Endothelial cell of umbilical vein (primary cell): Measurements from ENCODE around the gene CCDC142. TPM values are rescaled to one million over a fixed set of nuclear protein-coding genes. Genes with fewer than 3 reads are reported as not detected.

Experiments
- BruUV-seq: library from RNA; stranded (reverse); fragments of 400-500 nt; replicated peaks from 2 replicates; lab custom pipeline; 2021; lab: Mats Ljungman, UMichigan
- CTCF ChIA-PET: fragments of 300-600, 350-600 bp; sonication (Branson Sonifier 250); formaldehyde crosslinking; loops from one replicate; lab custom pipeline; 2021; ENCODE audit warnings: antibody characterized with exemption, inconsistent platforms; lab: Charles Lee
- POLR2A ChIA-PET: fragments of 300-600, 350-600 bp; sonication (Branson Sonifier 250); formaldehyde crosslinking; loops from one replicate; lab custom pipeline; 2021; ENCODE audit warnings: antibody characterized with exemption, inconsistent platforms; lab: Charles Lee
- DNase-seq: peaks from one replicate; pipeline ENCODE4 v3.0.0-alpha.2; 2011; ENCODE audit warnings: low read depth, low spot score
- FAIRE-seq: peaks from 2 replicates; lab custom pipeline; 2011; peaks lifted over from hg19 to GRCh38; lab: Jason Lieb, UNC
- H2AFZ ChIP-seq: 2 replicates; pipeline ENCODE4 v1.6.0; 2012; ENCODE audit warnings: low read depth, low read length, control low read depth, inconsistent platforms
- H3K27ac ChIP-seq: 2 replicates; pipeline ENCODE4 v1.5.1; 2011; ENCODE audit warnings: low read depth, mild to moderate bottlenecking, control low read depth, low read length, moderate library complexity; ENCODE audit not compliant: insufficient read depth
- H3K27me3 ChIP-seq, 2 experiments: 2 replicates each; pipeline versions ENCODE4 v1.6.0 to v1.6.1; 2011; ENCODE audit warnings: low read length in 2 of 2, mixed read lengths in 1 of 2; ENCODE audit not compliant: control insufficient read depth in 2 of 2, insufficient read depth in 2 of 2
- H3K36me3 ChIP-seq, 2 experiments: 2 replicates in 1 of 2; 3 replicates in 1 of 2; pipeline ENCODE4 v1.5.1; 2011; ENCODE audit warnings: low read length in 2 of 2, mild to moderate bottlenecking in 1 of 2, moderate library complexity in 1 of 2; ENCODE audit not compliant: control insufficient read depth in 2 of 2, insufficient read depth in 2 of 2; ENCODE audit errors: extremely low read depth in 1 of 2
- H3K4me1 ChIP-seq: 3 replicates; pipeline ENCODE4 v1.5.1; 2011; ENCODE audit warnings: mild to moderate bottlenecking, low read length; ENCODE audit not compliant: control insufficient read depth, insufficient read depth; ENCODE audit errors: extremely low read depth
- H3K4me2 ChIP-seq: 2 replicates; pipeline ENCODE4 v1.6.1; 2011; ENCODE audit warnings: low read length, control low read depth, mixed read lengths; ENCODE audit not compliant: insufficient read depth
- H3K4me3 ChIP-seq, 3 experiments: fragments of 200-600 bp in 1 of 3; sonication (generic), shearing (Covaris generic) in 1 of 3; replicated peaks in 1 of 3; 2 replicates each; pipeline ENCODE4 v1.5.1; 2011 to 2016; ENCODE audit warnings: control low read depth in 3 of 3, low read length in 3 of 3, mild to moderate bottlenecking in 2 of 3, inconsistent platforms in 1 of 3, low read depth in 1 of 3, moderate library complexity in 1 of 3; ENCODE audit not compliant: insufficient read depth in 1 of 3
- H3K79me2 ChIP-seq: 2 replicates; pipeline ENCODE4 v1.6.0; 2012; ENCODE audit warnings: low read length, inconsistent platforms; ENCODE audit not compliant: control insufficient read depth, insufficient read depth
- H3K9ac ChIP-seq: replicated peaks from 2 replicates; pipeline ENCODE3; 2011; ENCODE audit warnings: low read length, control low read depth; ENCODE audit not compliant: insufficient read depth; ENCODE audit errors: extremely low read depth
- H3K9me1 ChIP-seq: replicated peaks from 3 replicates; pipeline ENCODE4 v1.6.0; 2011; ENCODE audit warnings: mild to moderate bottlenecking, low read length; ENCODE audit not compliant: control insufficient read depth, insufficient read depth; ENCODE audit errors: extremely low read depth
- H3K9me3 ChIP-seq: replicated peaks from 2 replicates; pipeline ENCODE4 v1.5.1; 2012; ENCODE audit warnings: low read length, inconsistent platforms; ENCODE audit not compliant: control insufficient read depth, insufficient read depth
- H4K20me1 ChIP-seq: replicated peaks from 2 replicates; pipeline ENCODE3; 2011; ENCODE audit warnings: mild to moderate bottlenecking, low read length; ENCODE audit not compliant: control insufficient read depth, insufficient read depth; ENCODE audit errors: extremely low read depth
- EZH2 ChIP-seq: IDR thresholded peaks from 2 replicates; pipeline ENCODE4 v1.6.1; 2012; ENCODE audit warnings: borderline replicate concordance, low read depth, mild to moderate bottlenecking, moderate library complexity, low read length, inconsistent platforms; ENCODE audit not compliant: severe bottlenecking
- FOS ChIP-seq: IDR thresholded peaks from 2 replicates; pipeline ENCODE4 v1.6.1; 2011; ENCODE audit warnings: mild to moderate bottlenecking, low read length, moderate library complexity, borderline replicate concordance; ENCODE audit not compliant: insufficient read depth
- GATA2 ChIP-seq: IDR thresholded peaks from 2 replicates; pipeline ENCODE4 v1.7.0; 2011; ENCODE audit warnings: low read depth, mild to moderate bottlenecking, moderate library complexity, mixed read lengths, low read length; ENCODE audit not compliant: insufficient read length, insufficient read depth
- JUN ChIP-seq: IDR thresholded peaks from 2 replicates; pipeline ENCODE4 v1.6.1; 2011; ENCODE audit warnings: borderline replicate concordance, low read depth; ENCODE audit not compliant: insufficient read length, insufficient read depth
- MYC ChIP-seq: IDR thresholded peaks from one replicate; pipeline ENCODE4 v1.6.1; 2011; ENCODE audit warnings: mild to moderate bottlenecking, low read depth, low read length
- POLR2A ChIP-seq: IDR thresholded peaks from 2 replicates; pipeline ENCODE4 v1.6.1; 2012; ENCODE audit warnings: low read depth, mild to moderate bottlenecking, control low read depth, low read length
- POLR2AphosphoS5 ChIP-seq: IDR thresholded peaks from 2 replicates; pipeline ENCODE4 v1.6.1; 2012; ENCODE audit warnings: low read depth, mild to moderate bottlenecking, control low read depth, low read length, moderate library complexity; ENCODE audit not compliant: insufficient read depth
- dilution Hi-C: fragments of 300-500 bp; cut with MboI; formaldehyde crosslinking; loops from one replicate; pipeline ENCODE4 v1.15.0; 2019; ENCODE audit warnings: low sequenced_read_pairs; ENCODE audit not compliant: extremely low pct_ligation_motif_present
- intact Hi-C: fragments of 100-400 bp; cut with micrococcal nuclease; formaldehyde crosslinking; loops from one replicate; pipeline ENCODE4 v1.10.0; 2022
- polyA plus RNA-seq, 4 experiments: library from polyadenylated mRNA; depleted of rRNA in 3 of 4; stranded (reverse) in 3 of 4; unstranded in 1 of 4; fragments of >200 nt; gene quantifications; 2 replicates each; pipeline versions ENCODE4 v1.2.1 to v1.2.3, GENCODE V29; 2011 to 2012; ENCODE audit warnings: missing spikeins in 1 of 4
- total RNA-seq: library from RNA; stranded (reverse); gene quantifications from 2 replicates; pipeline ENCODE4 v1.2.3, GENCODE V29; 2021
- TF ChIP-seq, protein P1 (sequence below), 2 donors: IDR thresholded peaks; 1 replicate in 1 of 2; 2 replicates in 1 of 2; pipeline ENCODE4 v1.5.1; 2011; ENCODE audit warnings: low read length in 2 of 2, mild to moderate bottlenecking in 2 of 2, moderate library complexity in 2 of 2, control low read depth in 1 of 2, inconsistent platforms in 1 of 2, low read depth in 1 of 2; ENCODE audit not compliant: insufficient read depth in 1 of 2; ENCODE audit errors: extremely low read depth in 1 of 2
- TF ChIP-seq, protein P2 (sequence below): IDR thresholded peaks from 2 replicates; pipeline ENCODE4 v1.6.1; 2011; ENCODE audit not compliant: insufficient read depth, insufficient read length

CCDC142 gene
- total and polyA plus RNA-seq, 2 donors (not counting 3 experiments of a cell fraction or from before 2014, with no cell fraction given), result 12.8 to 23.8 TPM

DNA sequence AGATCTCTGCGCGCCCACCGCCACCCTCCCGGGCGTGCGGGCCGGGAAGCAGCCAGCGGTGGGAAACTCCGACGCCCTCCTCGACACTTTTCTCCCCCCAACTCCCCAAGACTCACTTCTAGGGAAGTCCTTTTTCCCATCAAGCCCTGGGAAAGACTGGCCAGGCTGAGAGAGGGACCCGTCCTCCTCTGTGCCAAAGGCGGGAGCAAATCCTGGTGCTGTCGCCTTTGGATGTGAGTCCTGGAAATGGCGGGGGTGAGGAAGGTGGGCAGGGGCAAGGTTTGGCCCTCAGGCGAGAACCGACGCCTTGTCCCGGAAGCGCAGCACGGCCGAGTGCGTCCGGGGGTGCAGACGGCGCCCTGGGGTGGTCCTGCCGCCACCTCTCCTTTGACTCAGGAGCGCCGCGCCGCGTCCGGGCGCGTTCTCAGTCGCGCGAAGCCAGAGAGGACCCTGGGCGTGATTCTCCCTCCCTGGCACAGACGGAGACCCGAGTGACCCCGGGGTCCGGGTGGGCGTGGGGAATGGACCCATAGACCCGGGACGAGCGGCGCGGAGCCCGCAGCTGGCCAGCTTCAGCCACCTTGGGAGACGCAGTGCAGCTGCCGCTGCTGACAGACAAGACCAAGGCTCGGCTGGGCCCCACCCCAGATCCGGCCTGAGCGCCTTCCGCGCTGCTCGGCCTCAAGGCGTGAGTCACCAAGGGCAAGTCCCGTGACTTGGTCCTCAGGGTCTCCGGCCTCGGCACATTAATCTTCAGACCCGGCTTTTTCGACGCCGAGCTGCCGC lies 20.1 kb upstream of the CCDC142 start:
- peaks cover 0 to 4% of the 10 kb centered on the region in 2 experiments for H3K36me3 ChIP-seq
- FAIRE-seq, result peak; percentile 97
- intact Hi-C loops, result loop anchor here (1.0 to 5.0 kb wide), 2 partner anchors 20 to 149 kb away; partner anchors contain the start of genes SEMA4F and TTC31
- dilution Hi-C loops, result no loop called here
- H3K79me2 ChIP-seq, result peaks cover 4% of the 10 kb centered on the region
- peak overlapping the region; percentile 41 for H2AFZ ChIP-seq
- TF ChIP-seq, protein P1, sequence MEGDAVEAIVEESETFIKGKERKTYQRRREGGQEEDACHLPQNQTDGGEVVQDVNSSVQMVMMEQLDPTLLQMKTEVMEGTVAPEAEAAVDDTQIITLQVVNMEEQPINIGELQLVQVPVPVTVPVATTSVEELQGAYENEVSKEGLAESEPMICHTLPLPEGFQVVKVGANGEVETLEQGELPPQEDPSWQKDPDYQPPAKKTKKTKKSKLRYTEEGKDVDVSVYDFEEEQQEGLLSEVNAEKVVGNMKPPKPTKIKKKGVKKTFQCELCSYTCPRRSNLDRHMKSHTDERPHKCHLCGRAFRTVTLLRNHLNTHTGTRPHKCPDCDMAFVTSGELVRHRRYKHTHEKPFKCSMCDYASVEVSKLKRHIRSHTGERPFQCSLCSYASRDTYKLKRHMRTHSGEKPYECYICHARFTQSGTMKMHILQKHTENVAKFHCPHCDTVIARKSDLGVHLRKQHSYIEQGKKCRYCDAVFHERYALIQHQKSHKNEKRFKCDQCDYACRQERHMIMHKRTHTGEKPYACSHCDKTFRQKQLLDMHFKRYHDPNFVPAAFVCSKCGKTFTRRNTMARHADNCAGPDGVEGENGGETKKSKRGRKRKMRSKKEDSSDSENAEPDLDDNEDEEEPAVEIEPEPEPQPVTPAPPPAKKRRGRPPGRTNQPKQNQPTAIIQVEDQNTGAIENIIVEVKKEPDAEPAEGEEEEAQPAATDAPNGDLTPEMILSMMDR (IDR thresholded peaks at IDR 0.05; ENCODE audit: extremely low read depth in 1 of 2, insufficient read depth in 1 of 2, low read depth in 1 of 2, low read length in 2 of 2), result peak; percentile 31 to 50
- TF ChIP-seq POLR2AphosphoS5 (peak; percentile 98), FOS (peak; percentile 90), POLR2A (peak; percentile 96), EZH2 (no peak), JUN (peak; percentile 62), GATA2 (no peak), MYC (no peak)
- TF ChIP-seq, protein P2, sequence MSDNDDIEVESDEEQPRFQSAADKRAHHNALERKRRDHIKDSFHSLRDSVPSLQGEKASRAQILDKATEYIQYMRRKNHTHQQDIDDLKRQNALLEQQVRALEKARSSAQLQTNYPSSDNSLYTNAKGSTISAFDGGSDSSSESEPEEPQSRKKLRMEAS, result peak; percentile 37
- peak overlapping the region; percentile 46 for H3K9ac ChIP-seq
- H3K9me3 ChIP-seq, result no peaks in the 10 kb centered on the region
- ChIA-PET POLR2A (no interaction called here), CTCF (interaction anchor here (1.4 to 1.8 kb wide), 3 partner anchors 13 to 111 kb away, joined by 3 to 10 read pairs (median 4); partner anchors contain the start of genes CCDC142 and TTC31)
- H4K20me1 ChIP-seq, result no peaks in the 10 kb centered on the region
- H3K4me1 ChIP-seq, result peaks cover 40% of the 10 kb centered on the region
- H3K4me2 ChIP-seq, result peak overlapping the region; percentile 62
- TSS peak; percentile 30 for BruUV-seq
- H3K9me1 ChIP-seq, result no peaks in the 10 kb centered on the region
- peak overlapping the region; percentile 59 for H3K27ac ChIP-seq
- peak; percentile 86 for DNase-seq
- H3K27me3 ChIP-seq, result peaks cover 18 to 30% of the 10 kb centered on the region in 2 experiments
- H3K4me3 ChIP-seq, result peak overlapping the region; percentile 44 to 55 (median 50)
